Esophagus muscularis mucosa (tissue), 4 donors: ENCODE results near the gene PLN. TPM values are rescaled to one million over a fixed set of nuclear protein-coding genes. Genes with fewer than 3 reads are reported as not detected.

Source experiments
- DNase-seq: peaks from one replicate; pipeline ENCODE4 v3.0.0-alpha.2; 2017; ENCODE audit errors: extremely low spot score
- H3K27ac ChIP-seq, 4 donors: fragments of 200-600 bp; sonication (generic); replicated peaks in 1 of 4; 1 replicate in 3 of 4; 2 replicates in 1 of 4; pipeline ENCODE4 v1.5.1; 2016 to 2019; ENCODE audit warnings: mild to moderate bottlenecking in 1 of 4
- H3K27me3 ChIP-seq, 4 donors: fragments of 200-600 bp; sonication (generic); one replicate each; pipeline versions ENCODE4 v1.5.1 to v1.6.0; 2016 to 2019
- H3K36me3 ChIP-seq, 4 donors: fragments of 200-600 bp; sonication (generic); one replicate each; pipeline ENCODE4 v1.5.1; 2016 to 2019
- H3K4me1 ChIP-seq, 4 donors: fragments of 200-600 bp; sonication (generic); one replicate each; pipeline ENCODE4 v1.5.1; 2016 to 2019
- H3K4me3 ChIP-seq, 4 donors: fragments of 200-600 bp; sonication (generic); 1 replicate in 2 of 4; 2 replicates in 2 of 4; pipeline ENCODE4 v1.5.1; 2016 to 2019; ENCODE audit warnings: mild to moderate bottlenecking in 4 of 4, moderate library complexity in 1 of 4
- H3K9me3 ChIP-seq, 4 donors: fragments of 200-600 bp; sonication (generic); 1 replicate in 3 of 4; 2 replicates in 1 of 4; pipeline ENCODE4 v1.5.1; 2016 to 2019
- EP300 ChIP-seq: sonication (generic); formaldehyde crosslinking; IDR thresholded peaks from one replicate; pipeline ENCODE4 v1.6.1; 2017; ENCODE audit warnings: antibody characterized with exemption
- POLR2A ChIP-seq: fragments of 450-650 bp; IDR thresholded peaks from one replicate; pipeline ENCODE4 v1.6.1; 2017; ENCODE audit warnings: antibody characterized with exemption, moderate library complexity, mild to moderate bottlenecking, low read depth
- POLR2AphosphoS5 ChIP-seq, 2 donors: sonication (generic); formaldehyde crosslinking; IDR thresholded peaks; one replicate each; pipeline ENCODE4 v1.6.1; 2017; ENCODE audit warnings: antibody characterized with exemption in 2 of 2
- WGBS: methylation state at CpG from one replicate; pipeline ENCODE4 v1.1.5; 2018; 5-methylcytosine and 5-hydroxymethylcytosine counted together
- intact Hi-C: fragments of 100-400 bp; cut with DNase I; formaldehyde crosslinking; loops from one replicate; pipeline ENCODE4 v1.15.1; 2023
- total RNA-seq, 4 donors: library from RNA; depleted of rRNA; stranded (reverse); fragments of >200 nt; gene quantifications; one replicate each; pipeline versions ENCODE4 v1.1.0 to v1.2.1, GENCODE V29; 2016
- TF ChIP-seq, protein P1 (sequence below), 3 experiments: fragments of 200-600 bp in 2 of 3; fragments of 450-650 bp in 1 of 3; sonication (generic) in 2 of 3; IDR thresholded peaks; one replicate each; pipeline ENCODE4 v1.5.1; 2017 to 2019; ENCODE audit warnings: antibody characterized with exemption in 3 of 3, mild to moderate bottlenecking in 2 of 3, moderate library complexity in 1 of 3

Gene PLN
- total RNA-seq, 4 donors from 2014 or later = 262 to 431 (median 319) TPM

DNA sequence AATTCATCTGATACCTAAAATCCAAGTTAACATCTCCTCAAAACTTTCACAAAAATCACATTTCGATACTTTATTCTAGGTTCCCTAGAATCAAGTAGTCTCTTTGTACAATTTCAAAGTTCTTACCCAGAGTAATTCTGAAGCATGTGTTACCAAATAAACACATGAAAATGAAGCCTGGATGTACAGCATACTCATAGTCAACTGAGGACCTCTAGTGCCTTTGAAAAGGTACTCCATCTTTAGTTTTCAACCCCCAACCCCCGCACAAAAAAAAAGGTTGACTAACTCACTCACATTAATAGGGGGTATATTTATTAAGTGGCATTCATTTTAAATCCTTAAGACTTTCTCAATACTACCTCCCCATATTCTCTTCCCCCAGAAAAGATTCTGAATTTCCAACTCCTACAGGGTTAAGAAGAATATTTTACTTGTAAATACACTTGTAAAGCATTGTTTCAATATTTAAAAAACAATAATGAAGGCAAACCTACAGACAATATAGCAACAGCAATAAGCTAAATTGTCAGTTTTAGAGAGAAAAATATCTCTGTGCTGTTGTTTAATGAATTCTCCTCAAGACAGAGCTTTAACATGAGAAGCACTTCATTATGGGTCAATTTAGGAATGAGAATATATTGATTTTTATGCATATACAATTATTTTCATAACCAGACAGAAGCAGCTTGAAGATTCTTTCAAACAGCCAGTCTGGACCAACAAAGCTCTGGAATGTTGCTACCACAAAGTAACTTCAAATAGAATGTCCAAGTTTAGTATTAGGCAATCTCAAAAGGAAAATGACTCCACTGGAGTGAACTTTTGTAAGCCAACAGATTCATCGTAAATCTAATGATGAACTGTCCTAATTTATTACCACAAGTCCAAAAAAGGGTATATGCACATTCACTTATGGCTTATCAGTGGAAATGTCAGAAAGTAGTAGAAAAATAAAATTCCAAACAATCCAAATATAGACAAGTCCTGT, 3.3 kb downstream of the PLN start:
- 21% methylated on average over 3 of the region's 3 CpGs for WGBS
- Histone ChIP-seq H3K9me3 (no peaks in the 10 kb centered on the region), H3K4me1 (peaks cover 0 to 53% (median 37%) of the 10 kb centered on the region in 4 donors), H3K36me3 (peaks cover 0 to 61% (median 0%) of the 10 kb centered on the region in 4 donors), H3K27me3 (no peaks in the 10 kb centered on the region), H3K27ac (peak overlapping the region; percentile 61 to 74 (median 71)), H3K4me3 (peak overlapping the region; percentile 43 to 59 (median 50))
- DNase-seq = no peak
- TF ChIP-seq POLR2AphosphoS5 (IDR thresholded peaks at IDR 0.05) (no peak), POLR2A (no peak), EP300 (no peak)
- TF ChIP-seq, protein P1, sequence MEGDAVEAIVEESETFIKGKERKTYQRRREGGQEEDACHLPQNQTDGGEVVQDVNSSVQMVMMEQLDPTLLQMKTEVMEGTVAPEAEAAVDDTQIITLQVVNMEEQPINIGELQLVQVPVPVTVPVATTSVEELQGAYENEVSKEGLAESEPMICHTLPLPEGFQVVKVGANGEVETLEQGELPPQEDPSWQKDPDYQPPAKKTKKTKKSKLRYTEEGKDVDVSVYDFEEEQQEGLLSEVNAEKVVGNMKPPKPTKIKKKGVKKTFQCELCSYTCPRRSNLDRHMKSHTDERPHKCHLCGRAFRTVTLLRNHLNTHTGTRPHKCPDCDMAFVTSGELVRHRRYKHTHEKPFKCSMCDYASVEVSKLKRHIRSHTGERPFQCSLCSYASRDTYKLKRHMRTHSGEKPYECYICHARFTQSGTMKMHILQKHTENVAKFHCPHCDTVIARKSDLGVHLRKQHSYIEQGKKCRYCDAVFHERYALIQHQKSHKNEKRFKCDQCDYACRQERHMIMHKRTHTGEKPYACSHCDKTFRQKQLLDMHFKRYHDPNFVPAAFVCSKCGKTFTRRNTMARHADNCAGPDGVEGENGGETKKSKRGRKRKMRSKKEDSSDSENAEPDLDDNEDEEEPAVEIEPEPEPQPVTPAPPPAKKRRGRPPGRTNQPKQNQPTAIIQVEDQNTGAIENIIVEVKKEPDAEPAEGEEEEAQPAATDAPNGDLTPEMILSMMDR (IDR thresholded peaks at IDR 0.05) = peak; percentile 64 to 72 (median 68)
- intact Hi-C loops = loop anchor here (2.0 kb wide), 1 partner anchor 267 kb away; no protein-coding TSS in a partner anchor

DNA sequence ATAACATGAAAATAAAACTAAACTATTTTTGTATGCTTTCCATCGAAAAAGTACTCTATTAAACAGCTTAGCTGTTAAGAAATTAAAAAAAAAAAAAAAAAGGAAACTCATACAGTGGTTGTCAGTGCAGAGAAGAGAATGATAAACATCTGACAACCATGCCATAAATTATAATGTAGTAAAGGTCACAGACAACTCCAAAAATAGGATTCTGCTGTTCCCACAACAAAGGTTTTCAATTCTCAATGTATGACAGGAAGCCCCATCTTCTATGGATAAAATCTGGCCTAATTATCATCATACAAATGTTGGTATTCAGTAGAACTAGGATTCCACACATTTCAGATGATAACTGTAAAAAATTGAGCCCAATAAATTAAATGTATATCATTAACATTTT, 5.0 kb downstream of the PLN start:
- no peak for DNase-seq
- H3K27ac ChIP-seq = peak overlapping the region; percentile 61 to 74 (median 68)
- H3K36me3 ChIP-seq = peaks cover 0 to 75% (median 0%) of the 10 kb centered on the region in 4 donors
- H3K9me3 ChIP-seq = no peaks in the 10 kb centered on the region
- intact Hi-C loops = no loop called here
- no peak for TF ChIP-seq POLR2A
- TF ChIP-seq, protein P1 (IDR thresholded peaks at IDR 0.05) = no peak
- no peak for TF ChIP-seq POLR2AphosphoS5 (IDR thresholded peaks at IDR 0.05)
- TF ChIP-seq EP300 = no peak
- H3K27me3 ChIP-seq = no peaks in the 10 kb centered on the region
- peak overlapping the region in 3 of 4 donors; percentile 32 to 56 (median 44) for H3K4me3 ChIP-seq
- WGBS = 33% methylated on average over 1 of the region's 1 CpG
- peaks cover 0 to 62% (median 48%) of the 10 kb centered on the region in 4 donors for H3K4me1 ChIP-seq

DNA sequence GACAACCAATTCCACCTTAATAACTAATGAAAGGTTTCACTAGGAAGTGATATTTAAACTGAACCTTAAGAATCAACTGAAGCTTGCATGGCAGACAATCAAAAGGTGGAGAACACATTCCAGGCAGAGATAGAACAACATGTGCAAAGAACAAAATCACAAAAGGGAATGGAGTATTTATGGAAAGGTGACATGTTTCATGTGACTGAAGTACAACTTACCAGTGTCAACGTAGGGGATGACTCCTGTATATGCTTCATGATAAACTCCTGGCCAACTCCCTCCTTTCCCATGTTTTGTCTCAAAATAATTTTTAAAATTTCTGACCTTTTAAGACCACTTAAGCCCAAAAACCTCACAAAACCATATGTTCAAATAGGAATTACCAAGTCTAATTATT, 6.6 kb downstream of the PLN start:
- WGBS = 45% methylated on average over 1 of the region's 1 CpG
- intact Hi-C loops = no loop called here

DNA sequence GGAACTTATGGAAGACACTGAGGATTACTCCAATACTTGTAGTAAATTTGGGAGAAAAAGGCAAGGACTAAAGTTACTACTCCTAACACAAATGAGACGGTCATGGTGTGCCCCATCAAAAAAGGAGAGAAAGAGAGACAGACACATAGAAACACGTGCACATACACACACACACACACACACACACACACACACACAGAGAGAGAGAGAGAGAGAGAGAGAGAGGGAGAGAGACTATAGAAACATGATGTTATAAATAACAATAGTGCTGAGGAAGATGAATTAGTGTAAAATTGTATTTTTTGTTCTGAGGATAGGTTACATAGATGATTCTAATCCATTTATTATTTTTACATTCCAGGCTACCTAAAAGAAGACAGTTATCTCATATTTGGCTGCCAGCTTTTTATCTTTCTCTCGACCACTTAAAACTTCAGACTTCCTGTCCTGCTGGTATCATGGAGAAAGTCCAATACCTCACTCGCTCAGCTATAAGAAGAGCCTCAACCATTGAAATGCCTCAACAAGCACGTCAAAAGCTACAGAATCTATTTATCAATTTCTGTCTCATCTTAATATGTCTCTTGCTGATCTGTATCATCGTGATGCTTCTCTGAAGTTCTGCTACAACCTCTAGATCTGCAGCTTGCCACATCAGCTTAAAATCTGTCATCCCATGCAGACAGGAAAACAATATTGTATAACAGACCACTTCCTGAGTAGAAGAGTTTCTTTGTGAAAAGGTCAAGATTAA, 10.5 kb downstream of the PLN start:
- DNase-seq = no peak
- peaks cover 0 to 60% (median 44%) of the 10 kb centered on the region in 4 donors for H3K4me1 ChIP-seq
- intact Hi-C loops = no loop called here
- WGBS = 41% methylated on average over 6 of the region's 6 CpGs
- no peaks in the 10 kb centered on the region for H3K27me3 ChIP-seq
- TF ChIP-seq POLR2A (no peak), EP300 (no peak), POLR2AphosphoS5 (IDR thresholded peaks at IDR 0.05) (no peak)
- TF ChIP-seq, protein P1 (IDR thresholded peaks at IDR 0.05) = no peak
- peaks cover 0 to 55% (median 11%) of the 10 kb centered on the region in 4 donors for H3K36me3 ChIP-seq
- no peaks in the 10 kb centered on the region for H3K9me3 ChIP-seq
- peak overlapping the region in 2 of 4 donors; percentile 18 to 19 for H3K27ac ChIP-seq
- H3K4me3 ChIP-seq = no peak overlapping the region

More for the DNA sequence above, 6.6 kb downstream of the PLN start:
- Histone ChIP-seq H3K9me3 (no peaks in the 10 kb centered on the region), H3K36me3 (peaks cover 0 to 78% (median 6%) of the 10 kb centered on the region in 4 donors), H3K27me3 (no peaks in the 10 kb centered on the region), H3K4me1 (peaks cover 0 to 71% (median 62%) of the 10 kb centered on the region in 4 donors), H3K4me3 (peak overlapping the region in 3 of 4 donors; percentile 32 to 56 (median 44)), H3K27ac (peak overlapping the region; percentile 38 to 74 (median 66))
- TF ChIP-seq, protein P1 (IDR thresholded peaks at IDR 0.05) = no peak
- TF ChIP-seq EP300 (no peak), POLR2AphosphoS5 (IDR thresholded peaks at IDR 0.05) (no peak), POLR2A (no peak)
- DNase-seq = no peak
